Activated CD4-positive, alpha-beta T cell treated with anti-CD3 and anti-CD28 coated beads for 36 hours (primary cell): ENCODE results near the gene FKBP2. TPM values are rescaled to one million over a fixed set of nuclear protein-coding genes. Genes with fewer than 3 reads are reported as not detected.

ENCODE experiments used
- ATAC-seq: fragments of 200-7000 bp; cut with Tn5 transposase; one replicate; pipeline ENCODE4 v1.10.0; 2021; ENCODE audit warnings: mild to moderate bottlenecking, moderate library complexity
- CTCF ChIA-PET: fragments of 350-600 bp; sonication (Branson Sonifier 250); formaldehyde crosslinking; loops from one replicate; lab custom pipeline; 2021; ENCODE audit warnings: antibody characterized with exemption; lab: Charles Lee
- POLR2A ChIA-PET: fragments of 350-600 bp; sonication (Branson Sonifier 250); formaldehyde crosslinking; loops from one replicate; lab custom pipeline; 2021; ENCODE audit warnings: antibody characterized with exemption, inconsistent platforms; lab: Charles Lee
- DNase-seq: peaks from one replicate; pipeline ENCODE4 v3.0.0-alpha.2; 2020
- H3K27ac Mint-ChIP-seq: one replicate; pipeline ENCODE4 v1.8.0; 2021; ENCODE audit warnings: mixed read lengths
- H3K27me3 Mint-ChIP-seq: one replicate; pipeline ENCODE4 v1.8.0; 2021; ENCODE audit warnings: mixed read lengths
- H3K36me3 Mint-ChIP-seq: one replicate; pipeline ENCODE4 v1.8.0; 2021; ENCODE audit warnings: low read depth, mixed read lengths
- H3K4me1 Mint-ChIP-seq: one replicate; pipeline ENCODE4 v1.8.0; 2021; ENCODE audit warnings: mixed read lengths
- H3K4me3 Mint-ChIP-seq: one replicate; pipeline ENCODE4 v1.8.0; 2021; ENCODE audit warnings: mild to moderate bottlenecking, moderate library complexity, mixed read lengths
- H3K9me3 Mint-ChIP-seq: one replicate; pipeline ENCODE4 v1.8.0; 2021; ENCODE audit warnings: low read depth, mixed read lengths
- intact Hi-C, 2 experiments: fragments of 100-400 bp; cut with DNase I in 1 of 2; cut with micrococcal nuclease in 1 of 2; formaldehyde crosslinking; loops; one replicate each; pipeline versions ENCODE4 v1.14.2 to v1.15.1; 2022 to 2024; cut with DNase I, micrococcal nuclease
- total RNA-seq, 2 experiments: library from RNA; stranded (reverse); gene quantifications; one replicate each; pipeline ENCODE4 v1.2.3, GENCODE V29; 2021

The FKBP2 gene
- total RNA-seq, 2 experiments from 2014 or later = 19.9 to 21.3 TPM

DNA sequence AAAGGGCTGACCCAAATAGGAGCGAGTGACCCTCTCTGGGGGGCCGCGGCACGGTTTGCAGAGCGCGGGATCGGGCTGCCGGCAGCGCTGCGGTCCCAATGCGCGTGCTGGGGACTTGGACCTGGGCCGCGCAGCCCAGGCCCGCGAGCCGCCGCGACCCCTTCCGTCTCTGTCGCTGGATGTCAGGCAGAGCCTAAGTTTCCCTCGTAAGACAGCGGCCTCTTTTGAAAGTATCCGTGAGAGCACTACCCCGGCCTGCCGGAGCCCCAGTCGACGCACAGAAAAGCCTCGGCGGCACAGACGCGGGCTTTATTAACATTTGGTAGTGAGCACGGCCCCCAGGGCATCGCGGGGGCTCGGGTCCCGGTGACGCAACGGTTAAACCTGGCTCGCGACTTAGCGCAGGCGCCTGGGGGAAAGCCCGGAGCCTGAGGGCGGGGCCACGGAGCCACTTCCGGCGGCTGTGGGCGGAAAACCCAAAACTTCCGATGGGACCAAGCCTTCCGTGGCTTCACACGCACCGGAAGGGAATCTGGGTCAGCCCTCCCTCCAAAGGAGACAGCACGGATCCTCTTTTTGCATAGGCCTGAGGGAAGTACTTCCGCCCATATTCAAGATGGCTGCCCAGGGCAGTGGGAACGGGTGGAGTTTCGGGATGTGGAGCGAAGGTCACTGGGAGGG lies 28.8 kb downstream of the FKBP2 start:
- Mint-ChIP-seq H3K36me3 (peaks cover 10% of the 10 kb centered on the region), H3K27ac (peak overlapping the region; percentile 95), H3K4me3 (peak overlapping the region; percentile 98), H3K4me1 (peaks cover 19% of the 10 kb centered on the region), H3K9me3 (no peaks in the 10 kb centered on the region), H3K27me3 (no peaks in the 10 kb centered on the region)
- ChIA-PET CTCF (interaction anchor here (0.6 to 6.6 kb wide), 8 partner anchors 15 to 65 kb away, joined by 3 to 55 read pairs (median 6); partner anchors contain the start of genes BAD and ESRRA), POLR2A (interaction anchor here (0.7 to 2.7 kb wide), 7 partner anchors 15 to 48 kb away, joined by 3 to 18 read pairs (median 3); partner anchors contain the start of genes BAD, FKBP2, PRDX5 and TRMT112)
- DNase-seq = peak; percentile 98
- ATAC-seq = peak; percentile 82
- intact Hi-C loops = loop anchor here (1.0 kb wide), 13 partner anchors 16 to 295 kb away; partner anchors contain the start of genes ESRRA (in 2 of the 2), GPR137 (in 2 of the 2), NUDT22 (in 2 of the 2) and PLCB3 (in 2 of the 2)

DNA sequence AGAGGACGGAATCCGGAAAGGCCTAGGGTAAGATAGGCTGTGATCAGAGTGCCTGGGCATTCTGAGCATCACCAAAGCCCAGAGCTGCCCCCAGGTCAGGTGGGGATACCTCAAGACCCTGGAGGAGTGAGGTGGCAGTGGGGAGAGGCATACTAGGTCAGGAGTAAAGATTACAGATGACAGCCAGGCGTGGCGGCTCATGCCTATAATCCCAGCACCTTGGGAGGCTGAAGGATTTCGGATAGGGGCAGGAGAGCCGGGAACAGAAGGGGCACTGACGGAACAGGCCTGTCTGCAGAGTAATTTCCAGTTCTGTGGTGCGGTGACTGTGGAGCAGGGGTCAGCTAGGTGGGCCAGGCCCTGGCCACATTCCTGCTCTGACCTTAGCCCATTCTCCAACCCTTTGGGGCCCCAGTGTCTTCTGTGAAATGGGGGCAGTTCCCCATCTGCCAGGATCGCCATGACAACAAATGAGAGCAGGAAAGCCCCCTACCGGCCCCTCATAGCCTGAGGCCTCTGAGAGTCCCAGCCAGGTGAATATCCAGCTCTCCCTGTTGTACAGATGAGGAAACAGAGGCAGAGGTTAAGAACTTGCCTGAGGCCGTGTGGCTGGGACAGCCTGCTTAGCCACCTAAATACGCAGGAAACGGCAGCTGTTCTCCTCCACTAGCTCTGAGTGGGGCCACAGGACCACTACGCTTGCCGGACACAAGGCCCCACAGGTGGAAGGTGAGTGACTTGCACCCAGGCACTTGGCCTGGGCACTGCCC lies 34.3 kb downstream of the FKBP2 start:
- ChIA-PET CTCF (interaction anchor here (0.6 kb wide), 2 partner anchors 109 to 721 kb away, joined by 3 read pairs; partner anchors contain the start of gene MACROD1), POLR2A (interaction anchor here (0.6 kb wide), 1 partner anchor 26 kb away, joined by 4 read pairs; no protein-coding TSS in a partner anchor)
- H3K9me3 Mint-ChIP-seq = no peaks in the 10 kb centered on the region
- peaks cover 6% of the 10 kb centered on the region for H3K4me1 Mint-ChIP-seq
- no peak for ATAC-seq
- no peak overlapping the region for H3K27ac Mint-ChIP-seq
- intact Hi-C loops = no loop called here
- peaks cover 1% of the 10 kb centered on the region for H3K36me3 Mint-ChIP-seq
- H3K27me3 Mint-ChIP-seq = no peaks in the 10 kb centered on the region
- no peak overlapping the region for H3K4me3 Mint-ChIP-seq
- no peak for DNase-seq

DNA sequence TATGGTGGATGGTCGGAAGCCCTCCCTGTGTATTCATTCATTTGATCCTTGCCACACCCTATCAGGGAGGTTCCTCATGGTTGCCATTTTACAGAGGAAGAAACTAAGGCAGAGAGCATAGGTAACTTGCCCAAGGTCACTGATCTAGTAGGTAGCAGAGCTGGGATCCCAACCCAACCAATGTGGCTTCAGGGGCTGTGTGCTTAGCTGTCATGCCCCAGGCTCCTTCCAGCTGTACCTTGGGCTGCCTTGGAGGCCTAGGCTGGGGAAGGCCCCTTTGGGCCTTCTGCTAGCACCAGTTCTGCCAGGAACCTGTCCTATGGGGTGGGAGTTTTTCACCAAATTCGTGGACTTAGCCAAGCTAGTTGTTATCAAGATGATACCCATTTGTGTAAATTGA lies 34.9 kb downstream of the FKBP2 start:
- no peaks in the 10 kb centered on the region for H3K27me3 Mint-ChIP-seq

DNA sequence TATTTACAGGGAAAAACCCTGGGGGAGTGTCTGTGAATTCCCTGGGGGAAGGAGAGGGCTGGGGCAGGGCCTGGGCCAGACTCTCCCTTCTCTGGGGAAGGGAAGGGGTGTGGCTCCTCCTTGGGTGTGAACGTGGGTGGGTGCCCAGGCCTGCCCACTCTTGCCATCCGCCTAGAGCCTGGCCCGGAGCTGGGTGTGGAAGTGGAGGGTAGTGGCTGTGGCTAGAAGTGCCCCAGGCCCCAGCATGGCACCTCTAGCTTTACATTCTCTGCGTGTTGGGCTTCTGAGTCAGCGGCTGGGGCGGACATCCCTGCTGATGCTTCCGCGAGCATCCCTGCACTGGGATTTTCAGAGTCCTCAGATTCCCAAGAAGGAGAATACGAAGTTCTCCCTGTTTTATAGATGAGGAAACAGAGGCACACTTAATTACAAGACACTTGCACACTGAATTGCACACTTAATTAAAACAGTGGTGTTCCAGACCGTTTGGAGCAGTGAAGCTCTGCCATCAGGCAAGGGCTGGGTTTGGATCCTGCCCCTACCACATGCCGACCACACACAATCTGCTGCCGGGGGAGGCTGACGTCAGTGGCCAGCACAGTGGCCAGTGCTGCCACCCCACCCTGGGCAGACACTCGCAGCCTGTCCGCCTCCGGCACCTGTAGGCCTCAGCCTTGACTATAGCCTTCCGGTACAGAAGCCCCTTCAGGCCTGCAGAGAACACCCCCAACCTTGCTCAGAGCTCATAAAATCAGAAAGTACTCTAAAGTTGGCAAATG lies 35.9 kb downstream of the FKBP2 start:
- Mint-ChIP-seq H3K27me3 (no peaks in the 10 kb centered on the region), H3K27ac (no peak overlapping the region), H3K4me3 (no peak overlapping the region), H3K4me1 (peaks cover 5% of the 10 kb centered on the region), H3K36me3 (peaks cover 2% of the 10 kb centered on the region), H3K9me3 (no peaks in the 10 kb centered on the region)
- intact Hi-C loops = no loop called here
- ChIA-PET CTCF (interaction anchor here (0.8 kb wide), 1 partner anchor 28 kb away, joined by 3 read pairs; no protein-coding TSS in a partner anchor), POLR2A (interaction anchor here (0.6 kb wide), 1 partner anchor 484 kb away, joined by 3 read pairs; no protein-coding TSS in a partner anchor)
- no peak for ATAC-seq
- no peak for DNase-seq

More for the DNA sequence above, 34.9 kb downstream of the FKBP2 start:
- DNase-seq = no peak
- peaks cover 6% of the 10 kb centered on the region for H3K4me1 Mint-ChIP-seq
- H3K27ac Mint-ChIP-seq = no peak overlapping the region
- H3K36me3 Mint-ChIP-seq = no peaks in the 10 kb centered on the region
- no peak overlapping the region for H3K4me3 Mint-ChIP-seq
- no peak for ATAC-seq
- POLR2A ChIA-PET = interaction anchor here (0.6 kb wide), 1 partner anchor 26 kb away, joined by 4 read pairs; no protein-coding TSS in a partner anchor
- intact Hi-C loops = no loop called here
- CTCF ChIA-PET = interaction anchor here (0.6 to 0.8 kb wide), 2 partner anchors 29 to 110 kb away, joined by 3 read pairs; partner anchors contain the start of gene MACROD1
- H3K9me3 Mint-ChIP-seq = no peaks in the 10 kb centered on the region

DNA sequence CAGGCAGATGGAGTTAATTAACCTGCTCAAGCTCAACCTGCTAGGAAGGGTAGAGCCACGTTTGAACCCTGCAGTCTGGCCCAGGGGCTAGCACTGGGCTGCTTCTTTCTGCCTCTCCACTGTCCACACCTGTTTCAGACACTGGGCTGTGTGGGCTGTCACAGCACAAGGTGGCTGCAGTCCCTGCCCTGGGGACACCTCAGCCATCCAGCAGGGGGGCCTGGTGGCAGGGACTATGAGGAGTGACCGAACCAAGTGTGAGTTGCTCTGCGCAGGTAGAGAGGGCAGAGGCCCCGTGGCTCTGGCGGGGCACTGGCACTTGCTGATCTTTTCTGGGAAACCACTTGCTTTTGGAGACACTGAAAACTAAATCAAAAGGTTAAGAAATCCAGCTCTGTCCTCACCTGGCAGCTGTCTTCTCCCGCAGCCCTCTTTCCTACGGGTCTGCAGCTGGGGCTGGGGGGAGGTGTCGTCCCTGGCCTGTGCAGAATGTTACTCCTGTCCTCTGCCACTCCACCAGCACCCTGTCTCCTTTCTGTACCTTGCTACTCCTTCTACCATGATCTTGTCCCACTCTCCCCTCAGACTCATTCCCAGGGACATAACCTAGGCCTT lies 37.8 kb downstream of the FKBP2 start:
- H3K4me1 Mint-ChIP-seq = peaks cover 10% of the 10 kb centered on the region
- H3K36me3 Mint-ChIP-seq = peaks cover 6% of the 10 kb centered on the region
- ATAC-seq (no peak), DNase-seq (no peak)
- no peak overlapping the region for H3K4me3 Mint-ChIP-seq
- H3K27ac Mint-ChIP-seq = no peak overlapping the region
- intact Hi-C loops = no loop called here
- no peaks in the 10 kb centered on the region for H3K9me3 Mint-ChIP-seq
- POLR2A ChIA-PET = no interaction called here
- H3K27me3 Mint-ChIP-seq = no peaks in the 10 kb centered on the region
- CTCF ChIA-PET = interaction anchor here (0.5 to 1.3 kb wide), 2 partner anchors 14 to 310 kb away, joined by 3 read pairs; no protein-coding TSS in a partner anchor

DNA sequence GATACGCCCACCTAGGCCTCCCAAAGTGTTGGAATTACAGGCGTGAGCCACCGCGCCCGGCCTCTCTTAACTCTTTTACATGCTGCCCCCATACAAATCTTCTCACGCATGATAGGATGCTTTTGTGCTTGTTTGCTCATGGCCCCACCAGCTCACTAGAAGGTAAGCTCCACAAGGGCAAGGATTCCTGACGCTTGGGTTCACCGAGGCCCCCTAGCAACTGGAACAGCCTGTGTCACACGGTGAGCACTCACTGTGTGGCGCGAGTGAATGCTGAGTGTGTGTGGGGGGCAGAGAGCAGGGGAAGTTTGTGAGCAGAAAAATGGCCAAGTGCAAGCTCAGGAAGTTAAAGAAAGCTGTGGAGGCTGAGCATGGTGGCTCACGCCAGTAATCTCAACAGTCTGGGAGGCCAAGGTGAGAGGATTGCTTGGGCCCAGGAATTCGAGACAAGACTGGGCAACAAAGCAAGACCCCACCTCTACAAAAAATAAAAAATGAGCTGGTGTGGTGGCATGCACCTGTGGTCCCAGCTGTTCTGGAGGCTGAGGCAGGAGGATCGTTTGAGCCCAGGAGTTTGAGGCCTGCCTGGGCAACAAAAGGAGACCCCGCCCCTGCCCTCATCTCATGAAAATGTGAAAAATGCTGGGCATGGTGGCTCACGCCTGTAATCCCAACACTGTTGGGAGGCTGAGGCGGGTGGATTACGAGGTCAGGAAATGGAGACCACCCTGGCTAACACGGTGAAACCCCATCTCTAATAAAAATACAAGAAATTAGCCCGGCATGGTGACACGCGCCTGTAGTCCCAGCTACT lies 41.3 kb downstream of the FKBP2 start:
- intact Hi-C loops = no loop called here
- DNase-seq (no peak), ATAC-seq (no peak)
- ChIA-PET POLR2A (interaction anchor here (2.4 kb wide), 1 partner anchor 10 kb away, joined by 12 read pairs; no protein-coding TSS in a partner anchor), CTCF (interaction anchor here (0.6 to 4.7 kb wide), 4 partner anchors 22 to 61 kb away, joined by 3 to 27 read pairs (median 6); partner anchors contain the start of genes ESRRA and PLCB3)
- no peak overlapping the region for H3K4me3 Mint-ChIP-seq
- no peaks in the 10 kb centered on the region for H3K9me3 Mint-ChIP-seq
- H3K27ac Mint-ChIP-seq = no peak overlapping the region
- peaks cover 6% of the 10 kb centered on the region for H3K36me3 Mint-ChIP-seq
- peaks cover 18% of the 10 kb centered on the region for H3K4me1 Mint-ChIP-seq
- no peaks in the 10 kb centered on the region for H3K27me3 Mint-ChIP-seq

DNA sequence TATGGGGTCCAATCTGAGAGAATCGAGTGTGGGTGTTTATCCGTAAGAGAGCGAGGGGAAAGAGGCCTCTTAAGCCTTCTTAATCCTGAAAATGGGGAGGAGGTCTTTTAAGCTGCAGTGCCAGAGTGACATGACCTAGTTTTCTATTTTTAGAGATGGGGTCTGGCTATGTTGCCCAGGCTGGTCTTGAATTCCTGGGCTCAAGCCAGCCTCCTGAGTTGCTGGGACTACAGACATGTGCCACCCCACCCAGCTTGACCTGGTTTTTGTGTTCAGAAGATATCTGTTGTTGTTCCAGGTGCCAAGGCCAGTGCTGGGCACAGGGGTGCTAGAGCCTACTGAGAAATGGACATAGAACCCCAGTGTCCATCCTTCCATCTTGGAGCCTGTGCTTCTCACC lies 42.2 kb downstream of the FKBP2 start:
- H3K4me3 Mint-ChIP-seq = peak overlapping the region; percentile 28

DNA sequence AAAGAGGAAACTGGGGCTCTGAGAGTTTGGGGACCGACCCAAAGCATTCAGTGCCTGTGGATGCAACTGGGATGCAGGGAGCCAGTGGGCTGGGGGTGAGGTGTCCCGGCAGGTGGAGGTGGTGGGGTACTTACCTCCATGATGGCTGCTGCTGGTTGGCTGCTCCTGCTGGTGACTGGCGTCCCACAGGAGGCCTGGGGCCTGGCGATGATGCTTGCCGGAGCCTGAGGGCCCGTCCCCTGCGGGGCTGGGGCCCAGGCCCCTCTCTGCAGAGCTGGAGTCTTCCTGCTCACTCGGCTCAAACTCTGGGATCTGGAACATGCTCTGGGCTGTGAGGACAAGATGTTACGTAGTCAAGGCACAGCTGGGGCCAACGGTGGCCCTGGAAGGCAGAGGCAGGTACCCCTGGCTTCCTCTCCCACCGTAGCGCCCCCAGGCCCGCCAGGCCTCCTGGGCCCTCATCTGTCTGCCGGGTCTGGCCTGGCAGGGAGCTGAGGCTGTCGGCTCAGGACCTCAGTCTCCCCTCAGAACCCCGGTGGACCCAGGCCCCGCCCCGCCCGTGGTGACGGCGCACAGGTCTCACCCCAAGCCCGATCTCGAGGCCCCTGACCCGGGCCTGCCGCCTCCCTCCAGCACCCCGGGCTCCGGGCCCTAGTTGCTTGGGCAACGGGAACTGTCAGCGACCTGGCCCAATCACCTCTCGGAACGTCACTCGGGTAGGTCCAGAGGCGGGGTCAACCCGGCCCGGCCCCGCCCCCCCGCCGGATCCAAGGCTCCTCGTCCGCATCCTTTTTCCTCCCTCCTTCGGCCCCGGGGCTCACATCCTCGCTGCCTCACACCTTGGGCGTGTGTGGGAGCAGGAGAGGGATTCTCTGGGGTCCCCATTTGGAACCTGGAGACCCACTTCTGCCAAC lies 43.4 kb downstream of the FKBP2 start, which contains the start of gene BAD:
Gene BAD (minus strand): TSS at position 618 of the 914 bp plus-strand sequence. CDS start 297 bp downstream, at position 321.
- peaks cover 18% of the 10 kb centered on the region for H3K4me1 Mint-ChIP-seq
- intact Hi-C loops = loop anchor here (1.0 to 2.0 kb wide), 4 partner anchors 33 to 298 kb away; partner anchors contain the start of genes FKBP2 (in 1 of the 2), OTUB1 (in 1 of the 2), PPP1R14B (in 1 of the 2) and TRMT112 (in 1 of the 2)
- CTCF ChIA-PET = interaction anchor here (0.7 to 4.7 kb wide), 8 partner anchors 12 to 80 kb away, joined by 3 to 27 read pairs (median 5); partner anchors contain the start of genes CATSPERZ, ESRRA, NUDT22 and TRPT1
- peak; percentile 88 for ATAC-seq
- POLR2A ChIA-PET = interaction anchor here (1.0 to 1.3 kb wide), 3 partner anchors 13 to 15 kb away, joined by 3 to 5 read pairs (median 4); no protein-coding TSS in a partner anchor
- H3K36me3 Mint-ChIP-seq = peaks cover 6% of the 10 kb centered on the region
- peak within 1 kb of the TSS; percentile 85 for H3K27ac Mint-ChIP-seq
- peak within 1 kb of the TSS; percentile 77 for H3K4me3 Mint-ChIP-seq
- H3K9me3 Mint-ChIP-seq = no peaks in the 10 kb centered on the region
- H3K27me3 Mint-ChIP-seq = no peaks in the 10 kb centered on the region
- peak; percentile 97 for DNase-seq

More for the DNA sequence above, 42.2 kb downstream of the FKBP2 start:
- H3K4me1 Mint-ChIP-seq = peaks cover 18% of the 10 kb centered on the region
- peaks cover 6% of the 10 kb centered on the region for H3K36me3 Mint-ChIP-seq
- DNase-seq (no peak), ATAC-seq (no peak)
- H3K9me3 Mint-ChIP-seq = no peaks in the 10 kb centered on the region
- CTCF ChIA-PET = interaction anchor here (0.6 to 4.7 kb wide), 5 partner anchors 11 to 60 kb away, joined by 4 to 27 read pairs (median 6); partner anchors contain the start of genes ESRRA, NUDT22 and TRPT1
- intact Hi-C loops = no loop called here
- H3K27ac Mint-ChIP-seq = no peak overlapping the region
- no peaks in the 10 kb centered on the region for H3K27me3 Mint-ChIP-seq
- POLR2A ChIA-PET = interaction anchor here (1.0 kb wide), 1 partner anchor 11 kb away, joined by 3 read pairs; no protein-coding TSS in a partner anchor
